ENCODE measurements around the gene SUMO2.
"Not testable (repeated sequence)": the region's sequence is repeated elsewhere in the genome, so short reads cannot be mapped to it uniquely, and the experiment has no call there.

Gene SUMO2

GRCh38 chr17:75182569-75183436 lies at the start of gene SUMO2:
Gene SUMO2, minus strand, starts transcription at chr17:75182959. Its CDS starts 125 bp downstream, at chr17:75182834.
- peak; percentile 88 for DNase-seq (ENCODE audit: low spot score)

GRCh38 chr17:75231741-75232464 lies 49.1 kb upstream of the SUMO2 start:
- no peak for DNase-seq (ENCODE audit: low spot score)

GRCh38 chr17:75231071-75231470 lies 48.3 kb upstream of the SUMO2 start:
- DNase-seq (ENCODE audit: low spot score): no peak

GRCh38 chr17:75228847-75229246 lies 46.1 kb upstream of the SUMO2 start:
- DNase-seq (ENCODE audit: low spot score): no peak

GRCh38 chr17:75228305-75228704 lies 45.5 kb upstream of the SUMO2 start:
- DNase-seq (ENCODE audit: low spot score): peak; percentile 51

GRCh38 chr17:75227729-75228128 lies 45.0 kb upstream of the SUMO2 start:
- DNase-seq (ENCODE audit: low spot score): no peak

GRCh38 chr17:75225016-75225415 lies 42.3 kb upstream of the SUMO2 start:
- no peak for DNase-seq (ENCODE audit: low spot score)

- no peak for DNase-seq (ENCODE audit: low spot score)
Measured at GRCh38 chr17:75219815-75220214, 37.1 kb upstream of the SUMO2 start.

GRCh38 chr17:75218131-75218530 lies 35.4 kb upstream of the SUMO2 start:
- DNase-seq (ENCODE audit: low spot score): no peak

GRCh38 chr17:75209061-75209460 lies 26.3 kb upstream of the SUMO2 start:
- no peak for DNase-seq (ENCODE audit: low spot score)

- DNase-seq (ENCODE audit: low spot score): no peak
Measured at GRCh38 chr17:75208161-75208560, 25.4 kb upstream of the SUMO2 start.

GRCh38 chr17:75207760-75208159 lies 25.0 kb upstream of the SUMO2 start:
- no peak for DNase-seq (ENCODE audit: low spot score)

- DNase-seq (ENCODE audit: low spot score): not testable (repeated sequence)
Measured at GRCh38 chr17:75207050-75207407, 24.3 kb upstream of the SUMO2 start.

GRCh38 chr17:75205793-75206163 lies 23.0 kb upstream of the SUMO2 start:
- DNase-seq (ENCODE audit: low spot score): no peak

GRCh38 chr17:75205037-75205792 lies 22.5 kb upstream of the SUMO2 start, which contains the start of gene NUP85:
Gene NUP85, plus strand, starts transcription at chr17:75205679. Its CDS starts 83 bp downstream, at chr17:75205762.
- peak; percentile 87 for DNase-seq (ENCODE audit: low spot score)

- DNase-seq (ENCODE audit: low spot score): no peak
Measured at GRCh38 chr17:75199886-75200618, 17.3 kb upstream of the SUMO2 start.

GRCh38 chr17:75194879-75195278 lies 12.1 kb upstream of the SUMO2 start:
- DNase-seq (ENCODE audit: low spot score): no peak

- no peak for DNase-seq (ENCODE audit: low spot score)
Measured at GRCh38 chr17:75191584-75191983, 8.8 kb upstream of the SUMO2 start.

- no peak for DNase-seq (ENCODE audit: low spot score)
Measured at GRCh38 chr17:75188614-75189013, 5.9 kb upstream of the SUMO2 start.

- DNase-seq (ENCODE audit: low spot score): no peak
Measured at GRCh38 chr17:75183999-75184884, 1.5 kb upstream of the SUMO2 start.

- no peak for DNase-seq (ENCODE audit: low spot score)
Measured at GRCh38 chr17:75182319-75182568, 515 bp downstream of the SUMO2 start.
